Stimulated activated CD4-positive, alpha-beta T cell treated with anti-CD3 and anti-CD28 coated beads, Interleukin-15, amount 100 ng/mL, for 48 hours (primary cell): ENCODE results near the gene COL25A1.
"Not testable (repeated sequence)": the region's sequence is repeated elsewhere in the genome, so short reads cannot be mapped to it uniquely, and the experiment has no call there.

Source experiments
- DNase-seq, 2 donors: peaks; one replicate each; pipeline ENCODE4 v3.0.0-alpha.2; 2020; ENCODE audit warnings: low read depth in 2 of 2

The COL25A1 gene

GRCh38 chr4:108906866-108907367, 395.5 kb downstream of the COL25A1 start:
- DNase-seq = no peak

- DNase-seq = no peak
Measured at GRCh38 chr4:108906006-108906405, 396.5 kb downstream of the COL25A1 start.

- DNase-seq = no peak
Measured at GRCh38 chr4:108903464-108904221, 398.8 kb downstream of the COL25A1 start.

- no peak for DNase-seq
Measured at GRCh38 chr4:108902769-108903168, 399.7 kb downstream of the COL25A1 start.

GRCh38 chr4:108901291-108901690, 401.2 kb downstream of the COL25A1 start:
- no peak for DNase-seq

- no peak for DNase-seq
Measured at GRCh38 chr4:108900018-108900580, 402.4 kb downstream of the COL25A1 start.

GRCh38 chr4:108893468-108893867, 409.0 kb downstream of the COL25A1 start:
- DNase-seq = no peak

- DNase-seq = no peak
Measured at GRCh38 chr4:108891896-108892590, 410.4 kb downstream of the COL25A1 start.

GRCh38 chr4:108890484-108890881, 412.0 kb downstream of the COL25A1 start:
- DNase-seq = no peak

- DNase-seq = no peak
Measured at GRCh38 chr4:108889696-108890483, 412.6 kb downstream of the COL25A1 start.

- no peak for DNase-seq
Measured at GRCh38 chr4:108888769-108889168, 413.7 kb downstream of the COL25A1 start.

- no peak for DNase-seq
Measured at GRCh38 chr4:108887034-108887433, 415.4 kb downstream of the COL25A1 start.

- no peak for DNase-seq
Measured at GRCh38 chr4:108885211-108885610, 417.2 kb downstream of the COL25A1 start.

- DNase-seq = no peak
Measured at GRCh38 chr4:108884596-108884995, 417.9 kb downstream of the COL25A1 start.

- no peak for DNase-seq
Measured at GRCh38 chr4:108881986-108882385, 420.5 kb downstream of the COL25A1 start.

- no peak for DNase-seq
Measured at GRCh38 chr4:108881190-108881589, 421.3 kb downstream of the COL25A1 start.

GRCh38 chr4:108878806-108879205, 423.7 kb downstream of the COL25A1 start:
- no peak for DNase-seq

GRCh38 chr4:108877821-108878220, 424.6 kb downstream of the COL25A1 start:
- no peak for DNase-seq

- DNase-seq = no peak
Measured at GRCh38 chr4:108874806-108875205, 427.7 kb downstream of the COL25A1 start.

GRCh38 chr4:108869970-108870369, 432.5 kb downstream of the COL25A1 start:
- not testable (repeated sequence) for DNase-seq

GRCh38 chr4:108868606-108869227, 433.7 kb downstream of the COL25A1 start:
- no peak for DNase-seq
